Thyroid gland (tissue), 4 donors: ENCODE measurements around the gene CHST9. TPM values are rescaled to one million over a fixed set of nuclear protein-coding genes. Genes with fewer than 3 reads are reported as not detected.

Experiments used
- DNase-seq, 2 donors: peaks; one replicate each; pipeline ENCODE4 v3.0.0-alpha.2; 2019
- H3K27ac ChIP-seq, 3 donors: fragments of 200-600 bp; sonication (generic); 1 replicate in 2 of 3; 2 replicates in 1 of 3; pipeline ENCODE4 v1.5.1; 2016 to 2019; ENCODE audit warnings: mild to moderate bottlenecking in 1 of 3, moderate library complexity in 1 of 3
- H3K27me3 ChIP-seq: fragments of 200-600 bp; sonication (generic); one replicate; pipeline ENCODE4 v1.5.1; 2019
- H3K36me3 ChIP-seq, 2 donors: fragments of 200-600 bp; sonication (generic); one replicate each; pipeline ENCODE4 v1.5.1; 2016 to 2019
- H3K4me1 ChIP-seq, 2 donors: fragments of 200-600 bp; sonication (generic); one replicate each; pipeline ENCODE4 v1.5.1; 2017 to 2019
- H3K4me3 ChIP-seq, 3 donors: fragments of 200-600 bp; sonication (generic); replicated peaks in 1 of 3; 1 replicate in 2 of 3; 2 replicates in 1 of 3; pipeline ENCODE4 v1.5.1; 2016; ENCODE audit warnings: mild to moderate bottlenecking in 1 of 3
- H3K9me3 ChIP-seq: fragments of 200-600 bp; sonication (generic); one replicate; pipeline ENCODE4 v1.5.1; 2017
- POLR2A ChIP-seq, 2 donors: fragments of 450-650 bp; IDR thresholded peaks; one replicate each; pipeline ENCODE4 v1.6.1; 2017; ENCODE audit warnings: antibody characterized with exemption in 2 of 2, mild to moderate bottlenecking in 2 of 2, moderate library complexity in 1 of 2
- WGBS, 2 donors: methylation state at CpG; one replicate each; pipeline ENCODE4 v1.1.5; 2017; 5-methylcytosine and 5-hydroxymethylcytosine counted together
- intact Hi-C: fragments of 100-400 bp; cut with DNase I; formaldehyde crosslinking; loops from one replicate; pipeline ENCODE4 v1.15.1; 2023
- total RNA-seq, 4 donors: library from RNA; depleted of rRNA; stranded (reverse); fragments of >200 nt; gene quantifications; one replicate each; pipeline ENCODE4 v1.2.3, GENCODE V29; 2016
- TF ChIP-seq, protein P1 (sequence below), 6 experiments: fragments of 200-600 bp in 3 of 6; fragments of 450-650 bp in 3 of 6; sonication (generic) in 3 of 6; IDR thresholded peaks; one replicate each; pipeline ENCODE4 v1.5.1; 2016 to 2019; ENCODE audit warnings: antibody characterized with exemption in 6 of 6, mild to moderate bottlenecking in 2 of 6, inconsistent platforms in 1 of 6, moderate library complexity in 1 of 6

CHST9 gene
- total RNA-seq, 4 donors from 2014 or later: under 0.01 to 0.13 (median 0.05) TPM; not detected in 1

DNA sequence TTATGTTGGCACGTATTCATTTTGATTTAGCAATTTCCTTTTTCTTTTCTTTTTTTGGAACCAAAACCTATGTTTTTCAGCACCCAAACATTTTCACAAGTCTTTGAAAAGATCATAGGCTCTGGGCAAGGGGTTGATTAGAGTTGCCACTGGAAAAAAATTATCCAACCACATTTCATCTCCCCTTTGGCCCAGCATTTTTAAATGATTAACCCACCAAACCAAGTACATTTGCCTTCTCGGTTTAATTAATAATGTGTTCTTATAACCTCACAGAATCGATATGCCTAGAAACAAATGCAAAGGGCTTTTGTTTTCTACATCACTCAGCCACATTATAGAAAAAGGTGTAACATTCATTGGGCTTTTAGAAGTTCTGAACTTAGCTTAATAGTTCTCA lies 66.1 kb downstream of the CHST9 start:
- no peaks in the 10 kb centered on the region for H3K27me3 ChIP-seq
- H3K9me3 ChIP-seq: no peaks in the 10 kb centered on the region
- no peaks in the 10 kb centered on the region for H3K4me1 ChIP-seq
- no peaks in the 10 kb centered on the region for H3K36me3 ChIP-seq
- TF ChIP-seq, protein P1, sequence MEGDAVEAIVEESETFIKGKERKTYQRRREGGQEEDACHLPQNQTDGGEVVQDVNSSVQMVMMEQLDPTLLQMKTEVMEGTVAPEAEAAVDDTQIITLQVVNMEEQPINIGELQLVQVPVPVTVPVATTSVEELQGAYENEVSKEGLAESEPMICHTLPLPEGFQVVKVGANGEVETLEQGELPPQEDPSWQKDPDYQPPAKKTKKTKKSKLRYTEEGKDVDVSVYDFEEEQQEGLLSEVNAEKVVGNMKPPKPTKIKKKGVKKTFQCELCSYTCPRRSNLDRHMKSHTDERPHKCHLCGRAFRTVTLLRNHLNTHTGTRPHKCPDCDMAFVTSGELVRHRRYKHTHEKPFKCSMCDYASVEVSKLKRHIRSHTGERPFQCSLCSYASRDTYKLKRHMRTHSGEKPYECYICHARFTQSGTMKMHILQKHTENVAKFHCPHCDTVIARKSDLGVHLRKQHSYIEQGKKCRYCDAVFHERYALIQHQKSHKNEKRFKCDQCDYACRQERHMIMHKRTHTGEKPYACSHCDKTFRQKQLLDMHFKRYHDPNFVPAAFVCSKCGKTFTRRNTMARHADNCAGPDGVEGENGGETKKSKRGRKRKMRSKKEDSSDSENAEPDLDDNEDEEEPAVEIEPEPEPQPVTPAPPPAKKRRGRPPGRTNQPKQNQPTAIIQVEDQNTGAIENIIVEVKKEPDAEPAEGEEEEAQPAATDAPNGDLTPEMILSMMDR (IDR thresholded peaks at IDR 0.05): no peak
- TF ChIP-seq POLR2A (IDR thresholded peaks at IDR 0.05): no peak
- H3K4me3 ChIP-seq: no peak overlapping the region
- intact Hi-C loops: no loop called here
- no peak for DNase-seq
- 73 to 84% methylated on average over 3 of the region's 3 CpGs for WGBS, 2 donors
- no peak overlapping the region for H3K27ac ChIP-seq

DNA sequence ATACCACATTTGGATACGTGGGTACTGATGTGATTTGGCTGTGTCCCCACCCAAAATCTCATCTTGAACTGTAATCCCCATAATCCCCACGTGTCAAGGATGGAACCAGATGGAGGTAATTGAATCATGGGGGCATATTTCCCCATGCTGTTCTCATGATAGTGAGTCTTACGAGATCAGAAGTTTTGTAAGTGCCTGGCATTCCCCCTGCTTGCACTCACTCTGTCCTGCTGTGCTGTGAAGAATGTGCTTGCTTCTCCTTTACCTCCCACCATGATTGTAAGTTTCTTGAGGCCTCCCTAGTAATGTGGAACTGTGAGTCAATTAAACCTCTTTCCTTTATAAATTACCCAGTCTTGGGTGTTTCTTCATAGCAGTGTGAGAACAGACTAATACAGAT lies 70.3 kb downstream of the CHST9 start:
- no peaks in the 10 kb centered on the region for H3K27me3 ChIP-seq
- 62 to 70% methylated on average over 3 of the region's 3 CpGs for WGBS, 2 donors
- no peak overlapping the region for H3K27ac ChIP-seq
- H3K4me3 ChIP-seq: no peak overlapping the region
- TF ChIP-seq POLR2A (IDR thresholded peaks at IDR 0.05): no peak
- TF ChIP-seq, protein P1 (IDR thresholded peaks at IDR 0.05): no peak
- no peaks in the 10 kb centered on the region for H3K9me3 ChIP-seq
- no peaks in the 10 kb centered on the region for H3K36me3 ChIP-seq
- intact Hi-C loops: no loop called here
- H3K4me1 ChIP-seq: no peaks in the 10 kb centered on the region
- no peak for DNase-seq

- Histone ChIP-seq H3K4me3 (no peak overlapping the region), H3K4me1 (no peaks in the 10 kb centered on the region), H3K27me3 (no peaks in the 10 kb centered on the region), H3K9me3 (no peaks in the 10 kb centered on the region), H3K36me3 (no peaks in the 10 kb centered on the region), H3K27ac (no peak overlapping the region)
- DNase-seq: no peak
- intact Hi-C loops: no loop called here
- TF ChIP-seq, protein P1 (IDR thresholded peaks at IDR 0.05): no peak
- TF ChIP-seq POLR2A (IDR thresholded peaks at IDR 0.05): no peak
Observed at GRCh38 chr18:27113358-27113757, 71.8 kb downstream of the CHST9 start.

DNA sequence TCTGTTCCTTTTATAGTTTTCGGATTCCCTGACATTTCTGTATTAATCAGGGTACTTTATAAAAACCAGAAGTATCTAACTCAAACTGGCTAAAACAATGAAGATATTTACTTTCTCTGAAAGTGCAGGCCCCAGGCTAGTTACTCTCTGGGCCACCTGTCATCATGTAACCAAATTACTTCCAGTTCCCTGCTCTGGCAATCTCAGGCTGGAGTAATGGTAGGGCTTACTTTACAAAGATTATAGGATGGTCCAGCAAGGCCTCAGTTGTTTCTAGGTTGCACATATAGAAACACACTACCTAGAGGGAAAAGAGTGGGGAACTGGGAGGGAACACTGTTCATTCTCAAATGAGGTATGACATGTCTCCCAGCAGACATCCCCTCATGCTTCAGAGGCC lies 74.8 kb downstream of the CHST9 start:
- Histone ChIP-seq H3K4me1 (no peaks in the 10 kb centered on the region), H3K36me3 (no peaks in the 10 kb centered on the region), H3K27ac (no peak overlapping the region), H3K4me3 (no peak overlapping the region), H3K9me3 (no peaks in the 10 kb centered on the region), H3K27me3 (no peaks in the 10 kb centered on the region)
- DNase-seq: no peak
- intact Hi-C loops: no loop called here
- no peak for TF ChIP-seq POLR2A (IDR thresholded peaks at IDR 0.05)
- TF ChIP-seq, protein P1 (IDR thresholded peaks at IDR 0.05): no peak
- whole genome bisulfite sequencing, 2 donors: 89 to 91% methylated on average over 1 of the region's 1 CpG

DNA sequence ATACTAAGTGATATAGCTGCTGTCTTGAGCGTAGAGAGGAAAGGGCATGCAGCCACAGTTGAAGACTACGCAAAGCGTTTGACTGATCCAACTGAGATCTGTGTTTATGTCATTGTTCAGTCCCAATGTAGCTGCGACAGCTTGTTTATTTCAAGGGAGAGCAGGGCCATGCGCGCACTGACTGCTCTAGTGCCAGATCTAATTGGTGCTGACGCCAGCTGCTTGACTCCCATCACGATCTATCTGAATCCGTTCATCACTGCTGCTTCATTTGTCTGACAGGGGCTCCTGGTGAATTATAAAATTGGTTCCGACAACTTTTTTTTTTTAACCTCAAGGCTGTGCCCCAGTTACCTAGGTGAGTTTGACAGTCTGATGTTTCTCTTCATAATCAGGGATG lies 75.7 kb downstream of the CHST9 start:
- intact Hi-C loops: no loop called here
- no peaks in the 10 kb centered on the region for H3K36me3 ChIP-seq
- H3K4me3 ChIP-seq: no peak overlapping the region
- H3K9me3 ChIP-seq: no peaks in the 10 kb centered on the region
- 90 to 91% methylated on average over 10 of the region's 10 CpGs for WGBS, 2 donors
- H3K27ac ChIP-seq: no peak overlapping the region
- no peak for DNase-seq
- TF ChIP-seq, protein P1 (IDR thresholded peaks at IDR 0.05): no peak
- TF ChIP-seq POLR2A (IDR thresholded peaks at IDR 0.05): no peak
- no peaks in the 10 kb centered on the region for H3K27me3 ChIP-seq
- H3K4me1 ChIP-seq: no peaks in the 10 kb centered on the region
